GM19397 (cell line): ENCODE measurements around the gene FAT2.
"Not testable (repeated sequence)": the region's sequence is repeated elsewhere in the genome, so short reads cannot be mapped to it uniquely, and the experiment has no call there.

Source experiments
- ATAC-seq: cut with Tn5 transposase; IDR thresholded peaks from one replicate; pipeline ENCODE4 v1.9.1; 2021; ENCODE audit warnings: mild to moderate bottlenecking, moderate library complexity; ENCODE audit not compliant: unreplicated experiment

Gene FAT2

GRCh38 chr5:151612689-151613427, 21.7 kb upstream of the FAT2 start:
- peak; percentile 78 for ATAC-seq

- ATAC-seq: no peak
These were observed 20.1 kb upstream of the FAT2 start for GRCh38 chr5:151611127-151611775.

GRCh38 chr5:151608522-151608921, 17.4 kb upstream of the FAT2 start:
- no peak for ATAC-seq

- ATAC-seq: no peak
These were observed 16.2 kb upstream of the FAT2 start for GRCh38 chr5:151607304-151607703.

GRCh38 chr5:151605559-151605958, 14.4 kb upstream of the FAT2 start:
- no peak for ATAC-seq

GRCh38 chr5:151602806-151603205, 11.7 kb upstream of the FAT2 start:
- ATAC-seq: no peak

GRCh38 chr5:151601391-151601790, 10.3 kb upstream of the FAT2 start:
- ATAC-seq: no peak

GRCh38 chr5:151600069-151600665, 9.0 kb upstream of the FAT2 start:
- ATAC-seq: no peak

- no peak for ATAC-seq
These were observed 7.9 kb upstream of the FAT2 start for GRCh38 chr5:151598984-151599383.

- ATAC-seq: no peak
These were observed 7.4 kb upstream of the FAT2 start for GRCh38 chr5:151598549-151598948.

GRCh38 chr5:151597749-151598148, 6.6 kb upstream of the FAT2 start:
- ATAC-seq: no peak

GRCh38 chr5:151596828-151597539, 5.9 kb upstream of the FAT2 start:
- ATAC-seq: no peak

GRCh38 chr5:151595411-151595826, 4.3 kb upstream of the FAT2 start:
- no peak for ATAC-seq

GRCh38 chr5:151592855-151593408, 1.8 kb upstream of the FAT2 start:
- ATAC-seq: no peak

- no peak for ATAC-seq
These were observed 1.1 kb downstream of the FAT2 start for GRCh38 chr5:151589878-151590570.

- ATAC-seq: no peak
These were observed 3.2 kb downstream of the FAT2 start for GRCh38 chr5:151587796-151588555.

GRCh38 chr5:151585970-151586369, 5.2 kb downstream of the FAT2 start:
- no peak for ATAC-seq

GRCh38 chr5:151585344-151585743, 5.8 kb downstream of the FAT2 start:
- not testable (repeated sequence) for ATAC-seq

- no peak for ATAC-seq
These were observed 6.8 kb downstream of the FAT2 start for GRCh38 chr5:151584057-151584937.
